Mesendoderm (in vitro differentiated cells): ENCODE data around the gene ITGA8.

Source experiments
- DNase-seq: peaks from one replicate; pipeline ENCODE4 v3.0.0; 2013
- H2AK5ac ChIP-seq: 2 replicates; pipeline ENCODE4 v1.6.1; 2013; ENCODE audit warnings: low read length, inconsistent platforms
- H2BK120ac ChIP-seq: 2 replicates; pipeline ENCODE4 v1.6.1; 2013; ENCODE audit warnings: low read depth, mild to moderate bottlenecking, low read length, moderate library complexity, mixed read lengths
- H2BK15ac ChIP-seq: replicated peaks from 2 replicates; pipeline ENCODE4 v1.6.1; 2013; ENCODE audit warnings: low read depth, mild to moderate bottlenecking, moderate library complexity
- H2BK5ac ChIP-seq: 2 replicates; pipeline ENCODE4 v1.6.1; 2013; ENCODE audit warnings: low read length, inconsistent platforms
- H3K18ac ChIP-seq: 2 replicates; pipeline ENCODE4 v1.6.1; 2013; ENCODE audit warnings: mild to moderate bottlenecking, low read length, mixed read lengths
- H3K23ac ChIP-seq: one replicate; pipeline ENCODE4 v1.6.1; 2013; ENCODE audit warnings: low read length
- H3K27ac ChIP-seq: 2 replicates; pipeline ENCODE4 v1.5.1; 2013; ENCODE audit warnings: low read depth, mild to moderate bottlenecking, inconsistent platforms, low read length, moderate library complexity
- H3K27me3 ChIP-seq: 2 replicates; pipeline ENCODE4 v1.6.1; 2013; ENCODE audit warnings: low read length, control low read depth, mild to moderate bottlenecking, inconsistent platforms; ENCODE audit not compliant: insufficient read depth, poor library complexity
- H3K36me3 ChIP-seq: 2 replicates; pipeline ENCODE4 v1.6.1; 2013; ENCODE audit warnings: low read length, inconsistent platforms; ENCODE audit not compliant: control insufficient read depth, insufficient read depth
- H3K4ac ChIP-seq: one replicate; pipeline ENCODE4 v1.6.1; 2013; ENCODE audit warnings: low read depth, mild to moderate bottlenecking, low read length, moderate library complexity
- H3K4me1 ChIP-seq: 2 replicates; pipeline ENCODE4 v1.6.1; 2013; ENCODE audit warnings: low read depth, low read length, inconsistent platforms; ENCODE audit not compliant: control insufficient read depth
- H3K4me2 ChIP-seq: 2 replicates; pipeline ENCODE4 v1.6.1; 2013; ENCODE audit warnings: low read length
- H3K4me3 ChIP-seq: 2 replicates; pipeline ENCODE4 v1.5.1; 2013; ENCODE audit warnings: mild to moderate bottlenecking, low read length
- H3K56ac ChIP-seq: one replicate; pipeline ENCODE4 v1.6.1; 2013; ENCODE audit warnings: low read length
- H3K79me1 ChIP-seq: 2 replicates; pipeline ENCODE4 v1.6.1; 2013; ENCODE audit warnings: low read length, inconsistent platforms
- H3K79me2 ChIP-seq: 2 replicates; pipeline ENCODE4 v1.6.1; 2013; ENCODE audit warnings: mild to moderate bottlenecking, low read length; ENCODE audit not compliant: control insufficient read depth, insufficient read depth
- H3K9ac ChIP-seq: 2 replicates; pipeline ENCODE4 v1.6.1; 2013; ENCODE audit warnings: low read length, inconsistent platforms
- H4K5ac ChIP-seq: one replicate; pipeline ENCODE4 v1.6.1; 2013; ENCODE audit warnings: low read length
- H4K8ac ChIP-seq: one replicate; pipeline ENCODE4 v1.6.1; 2013; ENCODE audit warnings: low read depth, mild to moderate bottlenecking, control low read depth, low read length, moderate library complexity
- WGBS: extraction: QIAGEN DNeasy Blood & Tissue Kit; methylation state at CpG from one replicate; pipeline ENCODE4 v1.1.7; 2013; ENCODE audit warnings: low lambda C conversion rate, missing lambda C conversion rate; ENCODE audit not compliant: insufficient coverage; ENCODE audit errors: extremely low coverage; 5-methylcytosine and 5-hydroxymethylcytosine counted together

The ITGA8 gene

GRCh38 chr10:15760681-15761080, 41.0 kb upstream of the ITGA8 start:
- Histone ChIP-seq H3K23ac (no peak overlapping the region), H3K4me2 (no peak overlapping the region), H2BK5ac (no peak overlapping the region), H4K5ac (no peak overlapping the region), H2BK15ac (no peak overlapping the region), H3K9ac (no peak overlapping the region), H3K36me3 (no peaks in the 10 kb centered on the region), H3K27me3 (no peaks in the 10 kb centered on the region), H2BK120ac (no peak overlapping the region), H3K18ac (no peak overlapping the region), H3K4me1 (no peaks in the 10 kb centered on the region), H3K4ac (no peak overlapping the region), H2AK5ac (no peak overlapping the region), H3K4me3 (no peak overlapping the region), H4K8ac (no peak overlapping the region), H3K79me2 (no peaks in the 10 kb centered on the region), H3K79me1 (no peaks in the 10 kb centered on the region), H3K27ac (no peak overlapping the region), H3K56ac (no peak overlapping the region)
- DNase-seq = no peak
- no CpG with 5 or more reads among the region's 2 CpGs for WGBS

- Histone ChIP-seq H3K23ac (no peak overlapping the region), H3K79me2 (no peaks in the 10 kb centered on the region), H3K4me2 (no peak overlapping the region), H3K27ac (no peak overlapping the region), H3K9ac (no peak overlapping the region), H2BK5ac (no peak overlapping the region), H3K4ac (no peak overlapping the region), H3K18ac (no peak overlapping the region), H4K5ac (no peak overlapping the region), H2AK5ac (no peak overlapping the region), H3K4me3 (no peak overlapping the region), H2BK120ac (no peak overlapping the region), H2BK15ac (no peak overlapping the region), H3K27me3 (no peaks in the 10 kb centered on the region), H4K8ac (no peak overlapping the region), H3K79me1 (no peaks in the 10 kb centered on the region), H3K56ac (no peak overlapping the region), H3K4me1 (no peaks in the 10 kb centered on the region), H3K36me3 (no peaks in the 10 kb centered on the region)
- no peak for DNase-seq
These were observed 39.5 kb upstream of the ITGA8 start for GRCh38 chr10:15759265-15759664.

- Histone ChIP-seq H2BK120ac (no peak overlapping the region), H2BK15ac (no peak overlapping the region), H3K79me1 (no peaks in the 10 kb centered on the region), H3K56ac (no peak overlapping the region), H3K4me3 (no peak overlapping the region), H4K5ac (no peak overlapping the region), H3K23ac (no peak overlapping the region), H2BK5ac (no peak overlapping the region), H3K9ac (no peak overlapping the region), H3K27me3 (no peaks in the 10 kb centered on the region), H3K27ac (no peak overlapping the region), H3K4me1 (no peaks in the 10 kb centered on the region), H2AK5ac (no peak overlapping the region), H3K36me3 (no peaks in the 10 kb centered on the region), H3K4me2 (no peak overlapping the region), H4K8ac (no peak overlapping the region), H3K4ac (no peak overlapping the region), H3K79me2 (no peaks in the 10 kb centered on the region), H3K18ac (no peak overlapping the region)
- no CpG with 5 or more reads among the region's 5 CpGs for WGBS
- no peak for DNase-seq
These were observed 38.9 kb upstream of the ITGA8 start for GRCh38 chr10:15758618-15759017.

GRCh38 chr10:15754937-15755336, 35.2 kb upstream of the ITGA8 start:
- WGBS = no CpG with 5 or more reads among the region's 2 CpGs
- Histone ChIP-seq H3K23ac (no peak overlapping the region), H3K9ac (no peak overlapping the region), H3K4ac (no peak overlapping the region), H3K4me1 (no peaks in the 10 kb centered on the region), H3K4me2 (no peak overlapping the region), H3K36me3 (no peaks in the 10 kb centered on the region), H3K27ac (no peak overlapping the region), H3K79me1 (no peaks in the 10 kb centered on the region), H4K5ac (no peak overlapping the region), H2BK15ac (no peak overlapping the region), H3K79me2 (no peaks in the 10 kb centered on the region), H3K4me3 (no peak overlapping the region), H3K18ac (no peak overlapping the region), H2AK5ac (no peak overlapping the region), H3K27me3 (no peaks in the 10 kb centered on the region), H4K8ac (no peak overlapping the region), H2BK120ac (no peak overlapping the region), H2BK5ac (no peak overlapping the region), H3K56ac (no peak overlapping the region)
- DNase-seq = no peak

GRCh38 chr10:15751046-15751445, 31.3 kb upstream of the ITGA8 start:
- Histone ChIP-seq H3K36me3 (no peaks in the 10 kb centered on the region), H3K18ac (no peak overlapping the region), H2BK15ac (no peak overlapping the region), H3K23ac (no peak overlapping the region), H3K4me3 (no peak overlapping the region), H3K56ac (no peak overlapping the region), H2BK5ac (no peak overlapping the region), H2AK5ac (no peak overlapping the region), H3K27me3 (no peaks in the 10 kb centered on the region), H3K4ac (no peak overlapping the region), H4K8ac (no peak overlapping the region), H3K9ac (no peak overlapping the region), H3K4me1 (no peaks in the 10 kb centered on the region), H2BK120ac (no peak overlapping the region), H3K79me2 (no peaks in the 10 kb centered on the region), H3K27ac (no peak overlapping the region), H3K79me1 (no peaks in the 10 kb centered on the region), H4K5ac (no peak overlapping the region), H3K4me2 (no peak overlapping the region)
- no peak for DNase-seq
- WGBS = 100% methylated on average over 1 of the region's 5 CpGs

- Histone ChIP-seq H3K4me1 (no peaks in the 10 kb centered on the region), H3K56ac (no peak overlapping the region), H2BK15ac (no peak overlapping the region), H2BK5ac (no peak overlapping the region), H3K27me3 (no peaks in the 10 kb centered on the region), H3K4me3 (no peak overlapping the region), H3K27ac (no peak overlapping the region), H3K79me1 (no peaks in the 10 kb centered on the region), H3K4me2 (no peak overlapping the region), H3K79me2 (no peaks in the 10 kb centered on the region), H2BK120ac (no peak overlapping the region), H2AK5ac (no peak overlapping the region), H3K36me3 (no peaks in the 10 kb centered on the region), H4K8ac (no peak overlapping the region), H3K9ac (no peak overlapping the region), H3K4ac (no peak overlapping the region), H3K18ac (no peak overlapping the region), H3K23ac (no peak overlapping the region), H4K5ac (no peak overlapping the region)
- whole genome bisulfite sequencing = no CpG with 5 or more reads among the region's 3 CpGs
- DNase-seq = peak; percentile 10
These were observed 28.4 kb upstream of the ITGA8 start for GRCh38 chr10:15748126-15748525.
